ENCODE results near the gene DNAH2. TPM values are rescaled to one million over a fixed set of nuclear protein-coding genes. Genes with fewer than 3 reads are reported as not detected.

Gene DNAH2
- total and polyA plus RNA-seq, 2 of the 8 experiments (the other 6 are each of a cell fraction or from before 2014, with no cell fraction given) = 0.13 to 0.18 TPM

DNA sequence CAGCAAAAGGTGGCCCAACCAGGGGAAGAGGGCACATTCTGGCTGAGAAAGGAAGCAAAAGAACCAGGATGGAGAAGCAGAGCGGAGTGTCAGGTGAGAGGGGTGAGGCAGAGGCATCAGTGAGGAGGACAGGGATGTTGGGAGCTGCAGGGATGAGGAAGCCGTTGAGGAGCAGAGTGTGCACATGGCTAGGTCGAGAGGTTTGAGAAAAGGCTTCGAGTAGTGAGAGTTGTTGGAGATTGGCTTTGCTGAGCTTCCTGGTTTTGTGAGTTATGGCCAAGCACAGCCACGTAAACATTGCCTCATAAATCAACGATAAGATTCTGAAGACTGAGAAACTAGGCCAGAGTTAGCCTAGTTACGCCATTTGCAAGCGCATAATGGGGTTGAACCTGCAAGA lies 26.9 kb downstream of the DNAH2 start (continued):
- TF ChIP-seq PHF8 (conservative IDR thresholded peaks at IDR 0.05; ENCODE audit: low read depth, low read length) = no peak
- no peak for TF ChIP-seq CEBPB (IDR thresholded peaks at IDR 0.05; ENCODE audit: low read depth, low read length)
